ENCODE results near the gene CELF4. TPM values are rescaled to one million over a fixed set of nuclear protein-coding genes. Genes with fewer than 3 reads are reported as not detected.

The CELF4 gene
- total RNA-seq, 1 experiment from 2014 or later = not detected

DNA sequence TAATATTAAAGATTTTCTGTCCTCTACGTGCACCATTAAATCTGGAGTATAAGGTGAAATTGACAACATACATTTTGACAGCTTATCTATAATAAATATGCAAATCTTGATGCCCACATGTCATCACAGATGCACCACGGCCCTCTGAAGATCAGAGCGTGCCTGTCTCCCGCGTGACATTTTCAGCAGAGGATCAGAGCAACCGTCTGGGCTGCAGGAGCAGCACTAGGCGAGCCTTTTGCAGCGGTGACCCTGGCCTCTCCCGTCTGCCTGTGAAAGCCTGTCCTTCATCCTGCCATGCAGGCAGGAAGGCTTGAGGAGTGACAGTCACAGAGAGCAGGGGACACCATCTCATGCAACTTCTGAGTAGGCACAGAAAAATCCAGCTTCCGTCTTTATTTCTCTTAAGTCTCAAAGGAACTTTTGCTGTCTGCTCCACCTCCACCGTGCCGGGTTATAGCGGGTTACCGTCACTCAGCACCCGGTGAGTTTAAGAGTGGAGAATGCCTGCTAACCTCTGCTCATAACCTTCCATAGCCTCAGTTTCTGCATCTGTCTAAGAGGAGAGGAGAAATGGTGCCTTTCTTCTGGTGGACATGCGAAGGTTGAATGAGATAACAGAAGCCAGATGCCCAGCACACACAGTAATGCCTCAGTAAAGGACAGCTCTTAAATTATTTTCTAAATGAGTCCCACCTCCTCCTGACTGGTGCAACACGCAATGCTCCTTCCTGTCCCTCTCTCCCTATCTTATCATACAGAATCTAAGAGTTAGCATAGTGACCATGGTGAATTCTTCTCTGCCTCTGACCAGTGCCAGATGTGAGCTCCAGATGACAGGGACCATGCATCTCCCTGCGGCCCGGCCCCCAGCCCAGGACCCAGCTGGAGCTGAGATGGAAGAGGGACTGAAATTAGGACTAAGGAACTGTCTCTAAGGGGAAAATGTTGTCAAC is 43.8 kb downstream of the CELF4 start:
- ChIA-PET CTCF (no interaction called here), POLR2A (no interaction called here)
- H3K27me3 ChIP-seq (ENCODE audit: control insufficient read depth, insufficient read depth, low read length) = peaks cover 2% of the 10 kb centered on the region; the same call in 1 of the 2 replicates

DNA sequence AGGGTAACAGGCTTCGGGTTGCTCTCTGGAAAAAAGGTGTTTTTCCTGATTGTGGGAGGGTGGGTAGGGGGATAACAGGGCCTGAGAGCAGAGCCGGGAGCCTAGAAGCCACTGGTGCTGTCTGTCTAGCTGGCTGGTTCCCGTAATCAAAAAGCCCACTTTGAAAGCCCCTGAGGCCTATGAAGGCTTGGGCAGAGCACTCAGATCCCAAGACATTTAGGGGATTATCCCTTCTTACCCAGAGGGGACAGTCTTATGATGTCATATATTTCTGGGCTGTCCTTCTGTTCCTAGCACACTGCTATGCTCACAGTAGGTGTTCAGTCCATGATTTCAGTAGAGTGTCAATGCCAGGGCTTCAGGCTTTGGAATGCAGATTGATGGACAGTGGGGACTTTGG is 45.1 kb downstream of the CELF4 start:
- ChIA-PET POLR2A (no interaction called here), CTCF (no interaction called here)
- DNase-seq (ENCODE audit: low read depth, low spot score) (no peak), ATAC-seq (no peak)
- intact Hi-C loops (cut with micrococcal nuclease; ENCODE audit: unreplicated experiment) = no loop called here
- no peaks in the 10 kb centered on the region for H3K4me1 ChIP-seq (ENCODE audit: control insufficient read depth, insufficient read depth, low read length)
- BruUV-seq (replicated peaks) = no TSS peak
- in situ Hi-C loops (cut with HindIII; ENCODE audit: low pct_unique_long_range_greater_than_20kb, low sequenced_read_pairs) = no loop called here
- H3K27ac ChIP-seq (ENCODE audit: low read length) = no peak overlapping the region
- H3K4me3 ChIP-seq (ENCODE audit: low read depth in 2 of 2, low read length in 2 of 2) = no peak overlapping the region
- TF ChIP-seq SIN3A (IDR thresholded peaks at IDR 0.05; ENCODE audit: borderline replicate concordance, insufficient read depth, low read depth, low read length) = no peak
- TF ChIP-seq, protein P1, sequence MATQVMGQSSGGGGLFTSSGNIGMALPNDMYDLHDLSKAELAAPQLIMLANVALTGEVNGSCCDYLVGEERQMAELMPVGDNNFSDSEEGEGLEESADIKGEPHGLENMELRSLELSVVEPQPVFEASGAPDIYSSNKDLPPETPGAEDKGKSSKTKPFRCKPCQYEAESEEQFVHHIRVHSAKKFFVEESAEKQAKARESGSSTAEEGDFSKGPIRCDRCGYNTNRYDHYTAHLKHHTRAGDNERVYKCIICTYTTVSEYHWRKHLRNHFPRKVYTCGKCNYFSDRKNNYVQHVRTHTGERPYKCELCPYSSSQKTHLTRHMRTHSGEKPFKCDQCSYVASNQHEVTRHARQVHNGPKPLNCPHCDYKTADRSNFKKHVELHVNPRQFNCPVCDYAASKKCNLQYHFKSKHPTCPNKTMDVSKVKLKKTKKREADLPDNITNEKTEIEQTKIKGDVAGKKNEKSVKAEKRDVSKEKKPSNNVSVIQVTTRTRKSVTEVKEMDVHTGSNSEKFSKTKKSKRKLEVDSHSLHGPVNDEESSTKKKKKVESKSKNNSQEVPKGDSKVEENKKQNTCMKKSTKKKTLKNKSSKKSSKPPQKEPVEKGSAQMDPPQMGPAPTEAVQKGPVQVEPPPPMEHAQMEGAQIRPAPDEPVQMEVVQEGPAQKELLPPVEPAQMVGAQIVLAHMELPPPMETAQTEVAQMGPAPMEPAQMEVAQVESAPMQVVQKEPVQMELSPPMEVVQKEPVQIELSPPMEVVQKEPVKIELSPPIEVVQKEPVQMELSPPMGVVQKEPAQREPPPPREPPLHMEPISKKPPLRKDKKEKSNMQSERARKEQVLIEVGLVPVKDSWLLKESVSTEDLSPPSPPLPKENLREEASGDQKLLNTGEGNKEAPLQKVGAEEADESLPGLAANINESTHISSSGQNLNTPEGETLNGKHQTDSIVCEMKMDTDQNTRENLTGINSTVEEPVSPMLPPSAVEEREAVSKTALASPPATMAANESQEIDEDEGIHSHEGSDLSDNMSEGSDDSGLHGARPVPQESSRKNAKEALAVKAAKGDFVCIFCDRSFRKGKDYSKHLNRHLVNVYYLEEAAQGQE (IDR thresholded peaks at IDR 0.05; ENCODE audit: insufficient read depth in 1 of 2, low read depth in 2 of 2, low read length in 1 of 2) = no peak
- no peaks in the 10 kb centered on the region for H3K9me3 ChIP-seq (ENCODE audit: control insufficient read depth, insufficient read depth, low read depth, low read length)
- peaks cover 2% of the 10 kb centered on the region; the same call in 1 of the 2 replicates for H3K27me3 ChIP-seq (ENCODE audit: control insufficient read depth, insufficient read depth, low read length)
- no peaks in the 10 kb centered on the region for H3K36me3 ChIP-seq (ENCODE audit: control insufficient read depth, insufficient read depth, low read length)

More for the DNA sequence above, 43.8 kb downstream of the CELF4 start:
- Histone ChIP-seq H3K4me3 (ENCODE audit: low read depth in 2 of 2, low read length in 2 of 2) (no peak overlapping the region), H3K9me3 (ENCODE audit: control insufficient read depth, insufficient read depth, low read depth, low read length) (no peaks in the 10 kb centered on the region), H3K36me3 (ENCODE audit: control insufficient read depth, insufficient read depth, low read length) (no peaks in the 10 kb centered on the region), H3K4me1 (ENCODE audit: control insufficient read depth, insufficient read depth, low read length) (no peaks in the 10 kb centered on the region), H3K27ac (ENCODE audit: low read length) (no peak overlapping the region)
- TF ChIP-seq POLR2AphosphoS5 (IDR thresholded peaks at IDR 0.05; ENCODE audit: low read depth, low read length) = no peak
- TF ChIP-seq, protein P2, sequence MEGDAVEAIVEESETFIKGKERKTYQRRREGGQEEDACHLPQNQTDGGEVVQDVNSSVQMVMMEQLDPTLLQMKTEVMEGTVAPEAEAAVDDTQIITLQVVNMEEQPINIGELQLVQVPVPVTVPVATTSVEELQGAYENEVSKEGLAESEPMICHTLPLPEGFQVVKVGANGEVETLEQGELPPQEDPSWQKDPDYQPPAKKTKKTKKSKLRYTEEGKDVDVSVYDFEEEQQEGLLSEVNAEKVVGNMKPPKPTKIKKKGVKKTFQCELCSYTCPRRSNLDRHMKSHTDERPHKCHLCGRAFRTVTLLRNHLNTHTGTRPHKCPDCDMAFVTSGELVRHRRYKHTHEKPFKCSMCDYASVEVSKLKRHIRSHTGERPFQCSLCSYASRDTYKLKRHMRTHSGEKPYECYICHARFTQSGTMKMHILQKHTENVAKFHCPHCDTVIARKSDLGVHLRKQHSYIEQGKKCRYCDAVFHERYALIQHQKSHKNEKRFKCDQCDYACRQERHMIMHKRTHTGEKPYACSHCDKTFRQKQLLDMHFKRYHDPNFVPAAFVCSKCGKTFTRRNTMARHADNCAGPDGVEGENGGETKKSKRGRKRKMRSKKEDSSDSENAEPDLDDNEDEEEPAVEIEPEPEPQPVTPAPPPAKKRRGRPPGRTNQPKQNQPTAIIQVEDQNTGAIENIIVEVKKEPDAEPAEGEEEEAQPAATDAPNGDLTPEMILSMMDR (IDR thresholded peaks at IDR 0.05) = no peak
- TF ChIP-seq, protein P1 (IDR thresholded peaks at IDR 0.05; ENCODE audit: insufficient read depth in 1 of 2, low read depth in 2 of 2, low read length in 1 of 2) = no peak
- TF ChIP-seq TCF7L2 (IDR thresholded peaks at IDR 0.05; ENCODE audit: low read depth, low read length) = no peak
- no peak for TF ChIP-seq SIN3A (IDR thresholded peaks at IDR 0.05; ENCODE audit: borderline replicate concordance, insufficient read depth, low read depth, low read length)
- intact Hi-C loops (cut with micrococcal nuclease; ENCODE audit: unreplicated experiment) (no loop called here), in situ Hi-C loops (cut with HindIII; ENCODE audit: low pct_unique_long_range_greater_than_20kb, low sequenced_read_pairs) (no loop called here)
- no TSS peak for BruUV-seq (replicated peaks)
- no peak for DNase-seq (ENCODE audit: low read depth, low spot score)
- no peak for ATAC-seq
